HuH-7.5 (cell line): Measurements from ENCODE around the gene SMARCA1.

Experiments
- DNase-seq: peaks from one replicate; pipeline ENCODE4 v3.0.0; 2011; ENCODE audit warnings: low spot score

The SMARCA1 gene

DNA sequence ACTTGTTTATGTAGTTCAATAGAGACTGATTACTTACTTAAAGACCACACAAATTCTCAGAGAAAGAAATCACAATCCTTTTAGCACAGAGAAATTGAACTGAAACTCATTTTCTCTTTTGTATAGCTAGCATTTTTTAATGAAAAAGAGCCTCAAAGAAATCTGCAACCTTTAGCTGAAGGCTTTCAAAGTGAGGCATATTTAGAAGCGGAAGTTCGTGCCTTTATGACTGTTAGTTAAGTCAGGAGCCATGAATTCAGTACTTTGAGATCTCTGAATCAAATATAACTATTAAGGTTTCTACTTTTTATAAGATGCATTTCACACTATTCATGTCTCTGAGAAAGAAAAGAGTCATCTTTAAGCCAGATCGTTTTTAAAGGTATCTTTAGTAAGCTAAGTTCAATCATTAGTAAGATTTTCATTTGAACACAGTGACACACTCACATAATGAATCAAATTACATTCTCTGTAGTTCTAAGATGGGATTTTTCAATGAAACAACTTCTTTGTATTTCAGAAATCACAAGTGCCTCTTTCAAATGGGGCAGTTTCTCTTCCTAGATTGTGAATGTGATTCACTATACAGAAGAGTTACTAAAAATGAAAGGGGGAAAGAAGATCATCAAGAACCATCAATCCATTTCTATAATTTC is 61.4 kb downstream of the SMARCA1 start:
- DNase-seq: no peak

DNA sequence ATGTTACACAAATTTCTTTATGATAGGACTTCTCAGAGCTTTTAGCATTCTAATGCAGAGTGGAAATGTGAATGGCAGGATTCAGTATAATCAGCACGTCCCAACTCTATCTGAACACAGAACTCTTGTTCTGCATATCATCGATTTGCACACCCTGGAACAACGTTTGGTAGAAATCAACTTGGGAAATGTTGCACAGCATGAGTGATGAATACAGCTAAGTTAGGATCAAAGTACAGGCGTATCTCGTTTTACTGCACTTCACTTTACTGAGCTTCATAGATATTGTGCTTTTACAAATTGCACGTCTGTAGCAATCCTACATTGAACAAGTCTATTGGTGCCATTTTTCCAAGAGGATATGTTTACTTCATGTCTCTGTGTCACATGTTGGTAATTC is 70.8 kb downstream of the SMARCA1 start:
- DNase-seq: no peak

DNA sequence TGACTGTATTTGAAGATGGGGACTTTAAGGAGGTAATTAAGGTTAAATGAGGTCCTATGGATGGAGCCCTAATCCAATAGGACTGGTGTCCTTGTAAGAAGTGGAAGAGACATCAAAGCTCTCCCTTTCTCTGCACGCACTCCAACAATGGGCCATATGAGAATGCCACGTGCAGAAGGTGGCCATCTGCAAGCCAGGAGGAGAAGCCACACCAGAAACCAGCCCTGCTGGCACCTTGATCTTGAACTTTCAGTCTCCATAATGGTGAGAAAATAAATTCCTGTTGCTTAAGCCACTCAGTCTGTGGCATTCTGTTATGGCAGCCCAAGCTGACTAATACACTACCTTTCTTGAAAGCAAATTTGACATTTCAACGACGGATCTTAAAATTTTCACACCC is 73.2 kb downstream of the SMARCA1 start:
- no peak for DNase-seq

DNA sequence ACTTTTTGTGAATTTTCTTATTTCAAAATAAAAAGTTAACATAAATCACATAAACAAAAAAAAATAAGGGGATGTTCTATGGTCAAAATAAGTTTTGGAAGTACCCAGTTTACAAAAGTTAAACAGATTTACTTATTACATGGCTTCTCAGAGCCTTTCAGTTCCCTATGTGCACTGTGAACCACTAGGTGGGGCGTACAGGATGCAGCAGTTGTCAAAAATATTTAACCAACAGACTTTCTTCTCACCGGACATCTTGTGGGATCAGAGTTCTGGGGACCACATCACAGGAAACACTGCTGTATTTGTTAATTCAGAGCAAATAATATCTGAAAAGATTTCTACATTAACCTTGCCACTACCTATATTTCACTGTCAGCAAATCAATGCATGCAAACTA is 74.1 kb downstream of the SMARCA1 start:
- DNase-seq: no peak

DNA sequence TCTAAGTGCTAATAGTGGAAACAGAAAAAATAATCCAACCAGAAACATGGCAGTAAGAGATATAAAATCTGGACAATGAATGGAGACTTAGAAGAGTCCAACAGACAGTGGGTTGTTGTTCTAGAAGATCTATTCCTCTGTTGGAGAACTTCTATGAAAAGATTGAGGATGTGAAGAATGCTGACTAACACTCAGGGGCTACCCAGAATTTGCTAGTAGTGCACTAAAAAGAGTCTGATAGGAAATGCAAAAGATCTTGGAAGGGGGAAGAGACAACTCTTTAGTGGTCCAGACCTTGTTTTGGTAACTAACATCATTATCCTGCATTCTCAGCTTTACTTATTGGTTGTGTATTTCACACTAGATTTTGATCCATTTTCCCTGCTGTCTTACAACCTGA is 77.9 kb downstream of the SMARCA1 start:
- DNase-seq: no peak

DNA sequence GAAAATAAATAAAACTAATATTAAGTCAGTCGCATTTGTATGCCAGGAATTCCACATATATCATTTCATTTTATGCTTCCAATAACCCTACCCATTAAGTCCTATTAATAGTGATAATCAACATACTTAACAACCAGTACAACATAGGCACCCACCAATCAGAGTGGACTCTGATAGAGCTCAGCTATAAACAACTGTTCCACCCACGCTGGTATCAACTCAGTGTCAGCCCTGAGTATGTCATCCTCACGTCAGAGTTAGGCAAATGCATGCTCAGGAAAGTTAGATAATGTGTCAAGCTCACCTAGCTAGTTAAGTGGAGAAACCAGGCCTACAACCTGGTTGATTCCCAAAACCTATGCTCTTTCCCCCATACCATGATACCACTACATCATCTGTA is 89.3 kb downstream of the SMARCA1 start:
- DNase-seq: no peak

DNA sequence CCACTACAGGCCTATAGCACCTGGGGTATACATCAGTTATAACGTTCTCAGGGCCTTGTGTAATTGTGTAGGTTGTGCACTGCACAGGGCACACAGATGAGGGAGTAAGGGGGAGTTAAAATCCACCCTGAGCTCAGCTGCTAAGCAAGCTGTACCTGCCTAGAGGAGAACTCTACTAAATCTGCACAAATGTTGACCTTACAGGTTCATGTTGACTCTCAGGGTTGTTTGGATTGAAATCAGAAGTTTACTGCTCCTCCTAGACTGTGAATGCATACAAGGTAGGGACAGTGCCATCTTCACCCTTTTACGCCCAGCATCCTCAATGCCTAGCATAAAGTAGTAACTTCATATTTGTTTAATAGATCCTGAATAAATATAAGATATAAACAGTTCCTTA is 89.8 kb downstream of the SMARCA1 start:
- DNase-seq: no peak

DNA sequence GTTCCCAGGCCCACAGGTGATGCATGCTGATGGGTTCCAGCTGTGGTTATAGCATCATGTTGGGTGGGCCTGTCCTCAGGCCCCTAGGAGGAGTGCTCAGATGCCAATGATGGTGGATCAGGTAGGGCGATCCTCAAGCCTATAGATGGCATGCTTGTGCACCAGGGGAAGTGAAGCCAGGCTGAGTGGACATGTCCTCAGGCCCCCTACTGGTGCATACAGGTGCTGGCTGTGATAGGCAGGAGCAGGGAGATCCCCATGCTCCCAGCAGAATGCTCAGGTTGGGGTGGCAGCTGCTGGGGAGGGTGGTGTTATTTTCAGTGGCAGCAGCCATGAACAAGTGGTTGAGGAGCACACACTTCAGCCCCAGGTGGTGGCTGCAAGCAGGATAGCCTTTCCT is 96.0 kb downstream of the SMARCA1 start:
- no peak for DNase-seq

DNA sequence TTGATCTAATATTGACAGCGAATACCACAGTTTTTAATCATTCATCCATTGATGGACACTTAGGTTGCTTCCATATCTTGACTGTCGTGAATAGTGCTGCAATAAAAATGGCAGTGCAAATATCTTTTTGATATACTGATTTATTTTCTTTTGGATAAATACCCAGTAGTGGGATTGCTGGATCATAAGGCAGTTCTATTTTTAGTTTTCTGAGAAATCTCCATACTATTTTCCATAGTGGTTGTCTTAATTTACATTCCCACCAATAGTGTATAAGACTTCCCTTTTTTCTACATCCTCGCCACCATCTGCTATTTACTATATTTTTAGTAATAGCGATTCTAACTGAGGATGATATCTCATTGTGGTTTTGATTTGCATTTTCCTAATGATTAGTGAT is 100.1 kb downstream of the SMARCA1 start:
- DNase-seq: no peak

DNA sequence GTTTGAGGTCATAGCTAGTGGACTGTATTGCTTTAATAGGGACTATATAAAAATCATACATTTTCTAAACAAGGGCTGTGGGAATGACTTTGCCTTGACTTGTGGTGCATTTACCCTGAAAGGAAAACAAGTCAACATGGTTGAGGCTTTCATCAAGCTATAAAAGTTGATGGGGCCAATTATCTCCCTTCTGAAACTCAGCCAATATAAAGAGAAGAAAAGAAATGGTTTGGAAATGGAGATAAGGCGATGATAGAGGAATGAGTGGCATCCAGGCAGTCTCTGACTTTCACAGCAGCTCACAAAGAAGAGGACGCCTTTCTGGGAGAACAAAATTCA is 118.7 kb downstream of the SMARCA1 start:
- DNase-seq: no peak

DNA sequence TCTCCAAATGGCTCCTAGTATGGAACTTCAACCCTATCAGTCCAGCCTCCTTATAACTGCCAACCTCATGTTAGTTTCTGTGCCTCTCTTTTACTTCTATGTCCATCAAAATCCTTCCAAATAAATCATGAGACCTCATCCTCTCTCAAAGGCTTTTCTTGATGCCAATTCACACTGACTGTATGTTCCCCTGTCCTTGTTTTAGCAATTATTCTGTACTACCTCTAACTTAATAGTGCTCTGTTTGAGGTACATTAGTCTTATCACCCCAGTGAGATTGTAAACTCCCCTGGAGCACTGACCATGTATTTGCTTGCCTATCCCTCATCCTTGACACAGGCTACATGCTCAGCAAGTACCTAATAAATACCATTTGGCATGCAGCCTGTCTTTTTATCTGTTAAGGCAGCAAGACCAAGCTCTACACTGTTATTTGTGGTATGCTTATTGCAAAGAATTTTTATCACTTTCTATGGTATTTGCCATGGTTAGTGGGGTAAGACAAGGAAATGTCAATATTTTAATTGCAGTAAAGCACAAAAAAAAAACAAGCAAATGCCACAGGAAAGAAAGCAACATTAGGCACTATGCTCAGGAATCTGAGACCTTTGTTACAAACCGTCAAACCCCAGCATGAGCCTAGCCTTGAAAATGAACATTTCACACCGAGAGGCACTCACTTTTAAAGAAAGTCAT is 119.2 kb downstream of the SMARCA1 start:
- no peak for DNase-seq
